Progenitor cell of endocrine pancreas (in vitro differentiated cells): ENCODE data around the gene TMC6. TPM values are rescaled to one million over a fixed set of nuclear protein-coding genes. Genes with fewer than 3 reads are reported as not detected.
"Not testable (repeated sequence)": the region's sequence is repeated elsewhere in the genome, so short reads cannot be mapped to it uniquely, and the experiment has no call there.

Source experiments
- DNase-seq: peaks from one replicate; pipeline ENCODE4 v3.0.0; 2021; ENCODE audit warnings: low spot score; ENCODE audit not compliant: unreplicated experiment
- H3K27ac Mint-ChIP-seq: 2 replicates; pipeline ENCODE4 v1.8.0; 2021; ENCODE audit warnings: mild to moderate bottlenecking, moderate library complexity, mixed read lengths
- H3K27me3 Mint-ChIP-seq: 2 replicates; pipeline ENCODE4 v1.8.0; 2021; ENCODE audit warnings: mixed read lengths
- H3K36me3 Mint-ChIP-seq: 2 replicates; pipeline ENCODE4 v1.8.0; 2022; ENCODE audit warnings: mixed read lengths; ENCODE audit not compliant: insufficient read depth
- H3K4me1 Mint-ChIP-seq: 2 replicates; pipeline ENCODE4 v1.8.0; 2021; ENCODE audit warnings: low read depth, mixed read lengths
- H3K4me3 Mint-ChIP-seq: 2 replicates; pipeline ENCODE4 v1.8.0; 2021; ENCODE audit warnings: low read depth, mild to moderate bottlenecking, moderate library complexity, mixed read lengths
- H3K9me3 Mint-ChIP-seq: 2 replicates; pipeline ENCODE4 v1.8.0; 2021; ENCODE audit warnings: low read depth, mixed read lengths
- total RNA-seq: library from RNA; stranded (reverse); gene quantifications from 2 replicates; pipeline ENCODE4 v1.2.1, GENCODE V29; 2021
- TF ChIP-seq, protein P1 (sequence below): fragments of 200-600 bp; sonication (generic); IDR thresholded peaks from one replicate; pipeline ENCODE4 v1.5.0; 2021; ENCODE audit warnings: antibody characterized with exemption, mild to moderate bottlenecking; ENCODE audit not compliant: unreplicated experiment

Gene TMC6
- total RNA-seq, 1 donor from 2014 or later = 134 TPM

DNA sequence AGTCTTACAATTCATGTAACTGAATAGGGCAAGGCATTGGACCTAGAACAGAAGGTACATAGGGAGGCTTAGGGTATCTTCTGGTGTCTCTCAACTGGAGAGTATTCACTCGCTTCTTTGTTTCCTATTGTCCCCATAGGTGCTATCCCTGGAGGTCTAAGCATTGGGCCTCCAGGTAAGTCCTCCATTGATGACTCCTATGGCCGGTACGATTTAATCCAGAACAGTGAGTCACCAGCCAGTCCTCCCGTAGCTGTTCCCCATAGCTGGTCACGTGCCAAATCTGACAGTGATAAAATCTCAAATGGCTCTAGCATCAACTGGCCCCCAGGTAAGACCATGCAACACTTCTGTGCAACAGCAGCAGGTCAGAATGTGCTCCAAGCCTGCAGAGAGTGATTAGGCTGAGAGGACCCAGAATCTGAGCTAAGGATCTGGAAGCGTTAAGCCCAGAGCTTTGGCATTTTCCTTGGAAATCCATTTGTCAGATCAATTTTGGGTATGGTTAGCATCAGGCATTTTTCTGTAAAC, 35.7 kb downstream of the TMC6 start:
- H3K9me3 Mint-ChIP-seq = no peaks in the 10 kb centered on the region
- H3K27ac Mint-ChIP-seq = no peak overlapping the region
- no peaks in the 10 kb centered on the region for H3K4me1 Mint-ChIP-seq
- TF ChIP-seq, protein P1, sequence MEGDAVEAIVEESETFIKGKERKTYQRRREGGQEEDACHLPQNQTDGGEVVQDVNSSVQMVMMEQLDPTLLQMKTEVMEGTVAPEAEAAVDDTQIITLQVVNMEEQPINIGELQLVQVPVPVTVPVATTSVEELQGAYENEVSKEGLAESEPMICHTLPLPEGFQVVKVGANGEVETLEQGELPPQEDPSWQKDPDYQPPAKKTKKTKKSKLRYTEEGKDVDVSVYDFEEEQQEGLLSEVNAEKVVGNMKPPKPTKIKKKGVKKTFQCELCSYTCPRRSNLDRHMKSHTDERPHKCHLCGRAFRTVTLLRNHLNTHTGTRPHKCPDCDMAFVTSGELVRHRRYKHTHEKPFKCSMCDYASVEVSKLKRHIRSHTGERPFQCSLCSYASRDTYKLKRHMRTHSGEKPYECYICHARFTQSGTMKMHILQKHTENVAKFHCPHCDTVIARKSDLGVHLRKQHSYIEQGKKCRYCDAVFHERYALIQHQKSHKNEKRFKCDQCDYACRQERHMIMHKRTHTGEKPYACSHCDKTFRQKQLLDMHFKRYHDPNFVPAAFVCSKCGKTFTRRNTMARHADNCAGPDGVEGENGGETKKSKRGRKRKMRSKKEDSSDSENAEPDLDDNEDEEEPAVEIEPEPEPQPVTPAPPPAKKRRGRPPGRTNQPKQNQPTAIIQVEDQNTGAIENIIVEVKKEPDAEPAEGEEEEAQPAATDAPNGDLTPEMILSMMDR = no peak
- no peaks in the 10 kb centered on the region for H3K27me3 Mint-ChIP-seq
- H3K36me3 Mint-ChIP-seq = peaks cover 36% of the 10 kb centered on the region
- DNase-seq = no peak
- no peak overlapping the region for H3K4me3 Mint-ChIP-seq

DNA sequence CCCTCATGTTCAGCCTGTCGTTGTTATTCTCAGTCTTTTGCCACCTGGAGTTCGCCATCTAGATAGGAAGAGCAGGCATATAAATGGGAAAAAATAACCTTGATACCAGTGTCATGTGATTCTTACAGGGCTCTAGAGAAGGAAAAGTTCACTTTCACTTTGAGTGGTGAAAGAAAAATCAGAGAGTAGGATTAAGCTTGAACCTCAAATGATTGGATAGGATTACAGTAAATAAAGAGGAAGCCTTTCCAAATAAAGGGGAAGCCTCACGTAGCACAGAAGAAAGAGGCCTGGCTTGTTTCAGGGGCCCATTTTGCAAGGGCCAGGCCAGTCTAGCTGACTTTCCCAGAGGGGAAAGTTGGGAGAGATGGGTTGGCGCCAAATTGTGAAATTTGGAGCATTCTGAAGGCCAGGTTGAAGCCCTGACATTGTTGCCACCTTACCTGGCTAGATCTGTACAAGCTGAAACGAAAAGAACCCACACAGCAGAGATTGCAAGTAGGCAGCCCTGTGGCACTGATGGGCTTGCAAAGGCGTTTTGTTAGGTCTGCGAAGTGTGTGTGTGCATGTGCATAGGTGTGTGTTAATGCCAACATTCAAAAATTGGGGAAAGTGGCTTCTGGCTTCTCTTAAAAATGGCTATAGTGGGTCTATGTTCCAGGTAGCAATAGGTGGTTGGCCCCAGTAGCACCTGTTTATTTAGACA, 38.8 kb downstream of the TMC6 start:
- Mint-ChIP-seq H3K27me3 (no peaks in the 10 kb centered on the region), H3K4me1 (no peaks in the 10 kb centered on the region), H3K27ac (no peak overlapping the region), H3K4me3 (no peak overlapping the region), H3K36me3 (peaks cover 33% of the 10 kb centered on the region), H3K9me3 (no peaks in the 10 kb centered on the region)
- TF ChIP-seq, protein P1 = no peak
- DNase-seq = no peak

DNA sequence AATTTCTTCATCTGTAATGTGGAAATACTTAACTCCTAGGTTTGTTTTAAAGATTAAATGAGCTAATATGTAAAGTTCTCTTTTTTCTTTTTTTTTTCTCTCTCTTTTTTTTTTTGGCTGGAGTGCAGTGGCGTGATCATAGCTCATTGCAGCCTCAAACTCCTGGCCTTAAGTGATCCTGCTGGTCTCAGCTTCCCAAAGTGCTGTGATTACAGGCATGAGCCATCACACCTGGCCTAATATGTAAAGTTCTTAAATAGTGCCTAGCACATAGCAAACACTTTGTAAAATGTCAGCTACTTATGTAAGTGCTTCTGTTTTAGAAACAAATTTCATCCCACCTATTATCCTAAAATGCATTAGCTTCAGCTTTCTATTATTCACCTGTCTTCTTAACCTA, 40.0 kb downstream of the TMC6 start:
- no peak overlapping the region for H3K4me3 Mint-ChIP-seq
- peaks cover 31% of the 10 kb centered on the region for H3K36me3 Mint-ChIP-seq
- TF ChIP-seq, protein P1 = no peak
- no peak overlapping the region for H3K27ac Mint-ChIP-seq
- H3K9me3 Mint-ChIP-seq = no peaks in the 10 kb centered on the region
- no peak for DNase-seq
- H3K27me3 Mint-ChIP-seq = no peaks in the 10 kb centered on the region
- H3K4me1 Mint-ChIP-seq = no peaks in the 10 kb centered on the region

DNA sequence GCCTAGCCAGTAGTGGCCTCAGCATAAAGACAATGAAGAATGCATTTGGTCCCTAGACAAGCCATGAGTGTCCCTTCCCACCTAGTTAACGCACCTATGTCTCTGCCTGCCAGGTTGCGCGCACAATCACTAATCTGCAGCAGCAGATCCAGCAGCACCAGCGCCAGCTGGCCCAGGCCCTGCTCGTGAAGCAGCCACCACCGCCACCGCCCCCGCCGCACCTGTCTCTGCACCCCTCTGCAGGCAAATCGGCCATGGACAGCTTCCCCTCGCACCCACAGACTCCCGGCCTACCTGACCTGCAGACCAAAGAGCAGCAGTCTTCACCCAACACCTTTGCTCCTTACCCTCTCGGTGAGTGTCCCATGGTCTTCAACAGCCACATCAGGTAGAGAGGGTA, 41.8 kb downstream of the TMC6 start:
- no peak for DNase-seq
- H3K27me3 Mint-ChIP-seq = no peaks in the 10 kb centered on the region
- no peaks in the 10 kb centered on the region for H3K9me3 Mint-ChIP-seq
- H3K4me3 Mint-ChIP-seq = no peak overlapping the region
- H3K36me3 Mint-ChIP-seq = peaks cover 29% of the 10 kb centered on the region
- H3K27ac Mint-ChIP-seq = no peak overlapping the region
- no peaks in the 10 kb centered on the region for H3K4me1 Mint-ChIP-seq
- TF ChIP-seq, protein P1 = no peak

DNA sequence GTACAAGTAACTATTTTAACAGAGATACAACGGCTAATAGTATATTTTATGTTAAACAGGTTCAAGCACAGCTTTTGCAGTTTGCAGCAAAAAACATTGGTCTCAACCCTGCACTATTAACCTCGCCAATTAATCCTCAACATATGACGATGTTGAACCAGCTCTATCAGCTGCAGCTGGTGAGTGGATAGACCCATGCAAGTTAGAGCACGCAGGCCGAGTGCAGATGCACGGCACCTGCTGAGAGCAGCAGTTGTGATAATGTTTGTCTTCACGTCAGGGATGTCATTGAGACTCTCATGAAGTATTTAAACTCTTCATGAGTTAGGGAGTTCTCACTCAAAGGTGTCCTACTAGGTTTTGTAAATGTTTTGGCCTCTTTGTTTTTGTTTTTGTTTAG, 45.6 kb downstream of the TMC6 start:
- TF ChIP-seq, protein P1 = no peak
- no peaks in the 10 kb centered on the region for H3K4me1 Mint-ChIP-seq
- no peak overlapping the region for H3K4me3 Mint-ChIP-seq
- no peaks in the 10 kb centered on the region for H3K9me3 Mint-ChIP-seq
- H3K27me3 Mint-ChIP-seq = no peaks in the 10 kb centered on the region
- no peak for DNase-seq
- no peak overlapping the region for H3K27ac Mint-ChIP-seq
- peaks cover 24% of the 10 kb centered on the region for H3K36me3 Mint-ChIP-seq

DNA sequence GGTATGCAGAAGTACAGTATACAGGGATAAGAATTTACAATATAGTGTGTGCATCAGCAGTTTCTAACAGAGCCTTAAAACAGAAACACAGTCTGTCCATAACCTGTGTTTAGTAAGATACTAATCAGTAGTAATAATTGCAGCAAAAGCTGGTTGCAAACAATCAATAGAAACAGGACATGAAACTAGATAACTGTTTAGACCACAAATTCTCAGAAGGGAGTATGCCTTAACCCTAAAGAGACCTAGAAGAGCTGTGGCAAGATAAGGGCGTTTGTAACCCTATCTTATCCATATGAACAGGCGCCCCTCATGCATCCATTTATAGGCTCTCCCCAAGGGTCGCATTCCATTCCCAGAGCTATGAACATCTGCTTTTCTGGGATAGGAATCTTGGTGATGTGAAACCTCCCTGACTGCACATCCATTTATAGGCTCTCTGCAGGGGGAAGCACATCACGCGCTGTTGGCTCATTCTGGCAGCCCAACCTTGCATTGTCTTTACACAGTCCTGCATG, 46.1 kb downstream of the TMC6 start:
- not testable (repeated sequence) for H3K27me3 Mint-ChIP-seq, DNase-seq, H3K4me3 Mint-ChIP-seq, H3K4me1 Mint-ChIP-seq, H3K27ac Mint-ChIP-seq, H3K9me3 Mint-ChIP-seq
- H3K36me3 Mint-ChIP-seq = peaks cover 24% of the 10 kb centered on the region
